ENCODE measurements around the gene CD83. TPM values are rescaled to one million over a fixed set of nuclear protein-coding genes. Genes with fewer than 3 reads are reported as not detected.
"Not testable (repeated sequence)": the region's sequence is repeated elsewhere in the genome, so short reads cannot be mapped to it uniquely, and the experiment has no call there.

Gene CD83
- total RNA-seq, 4 donors from 2014 or later: 5.4 to 9.0 (median 6.3) TPM

GRCh38 chr6:14149053-14149738, 31.6 kb downstream of the CD83 start:
- H3K4me1 ChIP-seq: no peaks in the 10 kb centered on the region
- no peak overlapping the region for H3K4me3 ChIP-seq
- TF ChIP-seq POLR2AphosphoS5 (IDR thresholded peaks at IDR 0.05) (no peak), CTCF (IDR thresholded peaks at IDR 0.05) (no peak)
- H3K27ac ChIP-seq: no peak overlapping the region
- WGBS: 79% methylated on average over 6 of the region's 6 CpGs
- no peaks in the 10 kb centered on the region for H3K9me3 ChIP-seq
- H3K36me3 ChIP-seq: no peaks in the 10 kb centered on the region
- H3K27me3 ChIP-seq: no peaks in the 10 kb centered on the region
- DNase-seq (ENCODE audit: low spot score in 2 of 2): no peak

- no peaks in the 10 kb centered on the region for H3K27me3 ChIP-seq
- H3K4me3 ChIP-seq: no peak overlapping the region
- DNase-seq (ENCODE audit: low spot score in 2 of 2): no peak
- H3K36me3 ChIP-seq: no peaks in the 10 kb centered on the region
- no peak for TF ChIP-seq POLR2A (IDR thresholded peaks at IDR 0.05)
- no peak for TF ChIP-seq CTCF (IDR thresholded peaks at IDR 0.05)
- TF ChIP-seq EP300 (IDR thresholded peaks at IDR 0.05): no peak
- no peak for TF ChIP-seq POLR2AphosphoS5 (IDR thresholded peaks at IDR 0.05)
- H3K27ac ChIP-seq: no peak overlapping the region
- WGBS: 72% methylated on average over 7 of the region's 7 CpGs
- H3K4me1 ChIP-seq: no peaks in the 10 kb centered on the region
- H3K9me3 ChIP-seq: no peaks in the 10 kb centered on the region
Measured at GRCh38 chr6:14149739-14150130, 32.2 kb downstream of the CD83 start.

GRCh38 chr6:14151300-14151699, 33.7 kb downstream of the CD83 start:
- not testable (repeated sequence) for H3K27me3 ChIP-seq; H3K4me1 ChIP-seq; H3K4me3 ChIP-seq; H3K36me3 ChIP-seq; H3K9me3 ChIP-seq; DNase-seq (ENCODE audit: low spot score in 2 of 2); H3K27ac ChIP-seq
- WGBS: 90% methylated on average over 3 of the region's 3 CpGs

GRCh38 chr6:14151773-14152172, 34.2 kb downstream of the CD83 start:
- no peak for DNase-seq (ENCODE audit: low spot score in 2 of 2)
- Histone ChIP-seq H3K9me3 (no peaks in the 10 kb centered on the region), H3K4me3 (no peak overlapping the region), H3K36me3 (no peaks in the 10 kb centered on the region), H3K27me3 (no peaks in the 10 kb centered on the region), H3K27ac (no peak overlapping the region), H3K4me1 (no peaks in the 10 kb centered on the region)
- 89% methylated on average over 1 of the region's 1 CpG for WGBS
- TF ChIP-seq CTCF (IDR thresholded peaks at IDR 0.05): no peak
- no peak for TF ChIP-seq POLR2A (IDR thresholded peaks at IDR 0.05)
- no peak for TF ChIP-seq POLR2AphosphoS5 (IDR thresholded peaks at IDR 0.05)
- TF ChIP-seq EP300 (IDR thresholded peaks at IDR 0.05): no peak

GRCh38 chr6:14153228-14153627, 35.7 kb downstream of the CD83 start:
- no peak for DNase-seq (ENCODE audit: low spot score in 2 of 2)
- no peaks in the 10 kb centered on the region for H3K4me1 ChIP-seq
- H3K27me3 ChIP-seq: peaks cover 3% of the 10 kb centered on the region
- H3K9me3 ChIP-seq: no peaks in the 10 kb centered on the region
- no peak overlapping the region for H3K4me3 ChIP-seq
- TF ChIP-seq EP300 (IDR thresholded peaks at IDR 0.05): no peak
- TF ChIP-seq POLR2AphosphoS5 (IDR thresholded peaks at IDR 0.05): no peak
- TF ChIP-seq POLR2A (IDR thresholded peaks at IDR 0.05): no peak
- TF ChIP-seq CTCF (IDR thresholded peaks at IDR 0.05): no peak
- H3K36me3 ChIP-seq: no peaks in the 10 kb centered on the region
- no peak overlapping the region for H3K27ac ChIP-seq
- WGBS: 92% methylated on average over 3 of the region's 3 CpGs

- TF ChIP-seq POLR2AphosphoS5 (IDR thresholded peaks at IDR 0.05) (no peak), CTCF (IDR thresholded peaks at IDR 0.05) (no peak), EP300 (IDR thresholded peaks at IDR 0.05) (no peak), POLR2A (IDR thresholded peaks at IDR 0.05) (no peak)
- Histone ChIP-seq H3K4me1 (no peaks in the 10 kb centered on the region), H3K4me3 (no peak overlapping the region), H3K36me3 (no peaks in the 10 kb centered on the region), H3K27ac (no peak overlapping the region), H3K9me3 (no peaks in the 10 kb centered on the region), H3K27me3 (peaks cover 3% of the 10 kb centered on the region)
- no peak for DNase-seq (ENCODE audit: low spot score in 2 of 2)
- WGBS: 83% methylated on average over 6 of the region's 6 CpGs
Measured at GRCh38 chr6:14159090-14159489, 41.5 kb downstream of the CD83 start.
